ENCODE results near the gene PPP1R3A. TPM values are rescaled to one million over a fixed set of nuclear protein-coding genes. Genes with fewer than 3 reads are reported as not detected.

PPP1R3A gene
- total and polyA plus RNA-seq, 2 experiments from 2014 or later, result not detected

DNA sequence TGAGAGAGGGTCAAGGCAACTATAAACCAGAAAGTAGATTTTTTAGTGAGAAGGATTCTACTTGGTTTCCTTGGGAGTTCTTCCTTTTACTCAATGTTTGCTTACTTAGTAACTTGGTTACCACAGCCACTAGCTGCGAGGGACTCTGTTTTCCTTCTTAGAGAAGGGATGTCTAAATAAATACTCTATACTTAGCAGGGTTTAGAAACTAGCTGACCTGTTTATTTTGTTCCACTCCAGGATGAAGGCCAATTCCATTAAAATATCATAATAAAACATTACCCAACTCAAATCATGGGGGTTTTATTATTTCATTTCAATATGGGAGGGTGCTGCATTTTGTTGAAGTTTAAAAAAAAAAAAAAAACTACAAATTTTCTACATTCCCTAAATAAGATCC is 87.3 kb downstream of the PPP1R3A start:
- H4K20me1 ChIP-seq (ENCODE audit: insufficient read depth), result no peaks in the 10 kb centered on the region
- DNase-seq, result peak; percentile 9

DNA sequence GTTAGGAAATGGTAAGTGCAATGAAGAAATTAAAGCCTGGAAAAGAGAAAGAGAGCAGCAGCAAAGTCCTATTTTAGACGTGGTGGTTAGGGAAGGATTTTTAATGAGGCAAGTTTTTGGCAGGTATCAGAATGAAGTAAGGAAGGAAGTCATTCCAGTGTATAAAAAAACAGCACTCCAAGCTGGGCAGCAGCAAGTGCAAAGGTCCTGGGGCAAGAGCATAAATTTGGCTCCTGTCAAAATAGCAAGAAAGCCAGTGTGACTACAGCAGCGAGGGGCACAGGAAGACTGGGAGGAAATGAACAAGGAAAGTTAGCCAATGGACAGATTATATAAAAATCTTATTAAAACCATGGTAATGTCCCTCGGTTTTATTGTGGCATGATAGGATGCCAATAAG is 90.2 kb downstream of the PPP1R3A start:
- Histone ChIP-seq H3K4me3 (no peak overlapping the region), H3K79me2 (ENCODE audit: insufficient read depth) (no peaks in the 10 kb centered on the region), H3K4me2 (ENCODE audit: unreplicated experiment) (no peak overlapping the region), H3K27me3 (replicated peaks; ENCODE audit: insufficient read depth) (no peaks in the 10 kb centered on the region), H3K4me1 (ENCODE audit: insufficient read depth) (no peaks in the 10 kb centered on the region), H3K9me2 (ENCODE audit: insufficient read depth) (no peaks in the 10 kb centered on the region), H3K27ac (no peak overlapping the region), H3K36me3 (ENCODE audit: low read depth) (no peaks in the 10 kb centered on the region), H3K9ac (no peak overlapping the region), H3K9me3 (ENCODE audit: low read depth) (no peaks in the 10 kb centered on the region), H3F3A (ENCODE audit: insufficient read depth) (no peaks in the 10 kb centered on the region), H2AFZ (no peak overlapping the region), H4K20me1 (ENCODE audit: insufficient read depth) (no peaks in the 10 kb centered on the region)
- 15 to 17% methylated on average over 3 of the region's 3 CpGs for WGBS, 2 experiments (ENCODE audit: low coverage in 1 of 2, low lambda C conversion rate in 2 of 2, missing lambda C conversion rate in 2 of 2)
- no peak for TF ChIP-seq EZH2phosphoT487 (IDR thresholded peaks at IDR 0.05; ENCODE audit: insufficient read depth, low read depth)
- no peak for TF ChIP-seq EZH2 (IDR thresholded peaks at IDR 0.05; ENCODE audit: insufficient read depth, poor library complexity, severe bottlenecking)
- in situ Hi-C loops (cut with MboI), result no loop called here
- no peak for DNase-seq

More for the DNA sequence above, 87.3 kb downstream of the PPP1R3A start:
- Histone ChIP-seq H3K9me2 (ENCODE audit: insufficient read depth) (no peaks in the 10 kb centered on the region), H3K27me3 (replicated peaks; ENCODE audit: insufficient read depth) (no peaks in the 10 kb centered on the region), H3K36me3 (ENCODE audit: low read depth) (no peaks in the 10 kb centered on the region), H3K79me2 (ENCODE audit: insufficient read depth) (no peaks in the 10 kb centered on the region), H3K27ac (no peak overlapping the region), H3K4me3 (no peak overlapping the region), H2AFZ (no peak overlapping the region), H3K9ac (no peak overlapping the region), H3F3A (ENCODE audit: insufficient read depth) (no peaks in the 10 kb centered on the region), H3K9me3 (ENCODE audit: low read depth) (no peaks in the 10 kb centered on the region), H3K4me2 (ENCODE audit: unreplicated experiment) (no peak overlapping the region), H3K4me1 (ENCODE audit: insufficient read depth) (no peaks in the 10 kb centered on the region)
- TF ChIP-seq EZH2phosphoT487 (IDR thresholded peaks at IDR 0.05; ENCODE audit: insufficient read depth, low read depth), result no peak
- no peak for TF ChIP-seq EZH2 (IDR thresholded peaks at IDR 0.05; ENCODE audit: insufficient read depth, poor library complexity, severe bottlenecking)
- in situ Hi-C loops (cut with MboI), result no loop called here
- WGBS, 2 experiments (ENCODE audit: low coverage in 1 of 2, low lambda C conversion rate in 2 of 2, missing lambda C conversion rate in 2 of 2), result 0 to 4% methylated on average over 1 of the region's 1 CpG
